Right cardiac atrium (tissue), 5 donors: Measurements from ENCODE around the gene FZD10. TPM values are rescaled to one million over a fixed set of nuclear protein-coding genes. Genes with fewer than 3 reads are reported as not detected.

Experiments
- ATAC-seq, 2 donors: fragments of 200-7000 bp; cut with Tn5 transposase; one replicate each; pipeline versions ENCODE4 v1.8.0 to v1.9.1; 2020; ENCODE audit warnings: moderate library complexity in 2 of 2, mild to moderate bottlenecking in 1 of 2
- DNase-seq, 3 donors: peaks; one replicate each; pipeline ENCODE4 v3.0.0-alpha.2; 2020
- H3K27ac ChIP-seq: one replicate; pipeline ENCODE4 v1.5.1; 2013; ENCODE audit warnings: mild to moderate bottlenecking, low read length, control low read depth, moderate library complexity
- H3K27me3 ChIP-seq: one replicate; pipeline ENCODE4 v1.6.1; 2013; ENCODE audit not compliant: control insufficient read depth, insufficient read depth
- H3K4me1 ChIP-seq: one replicate; pipeline ENCODE4 v1.6.1; 2013; ENCODE audit warnings: low read length; ENCODE audit not compliant: control insufficient read depth, insufficient read depth
- H3K4me3 ChIP-seq: one replicate; pipeline ENCODE4 v1.5.1; 2013; ENCODE audit warnings: low read length, control low read depth
- H3K9me3 ChIP-seq: one replicate; pipeline ENCODE4 v1.6.1; 2013; ENCODE audit warnings: low read length; ENCODE audit not compliant: control insufficient read depth
- WGBS: extraction: QIAGEN DNeasy Blood & Tissue Kit; methylation state at CpG from one replicate; pipeline ENCODE4 v1.1.7; 2013; 5-methylcytosine and 5-hydroxymethylcytosine counted together
- intact Hi-C, 4 donors: fragments of 100-400 bp; cut with DNase I; formaldehyde crosslinking; loops; one replicate each; pipeline versions ENCODE4 v1.11.0 to v1.14.0; 2022 to 2023
- polyA plus RNA-seq: library from polyadenylated mRNA; stranded (reverse); fragments of 200-250 nt; gene quantifications from one replicate; pipeline ENCODE4 v1.2.3, GENCODE V29; 2013
- total RNA-seq, 4 donors: library from RNA; stranded (reverse); fragmentation: NEBNext Ultra II Directional; extraction: Animal tissue kit (Norgen Biotek cat#: 25700); gene quantifications; one replicate each; pipeline ENCODE4 v1.2.1, GENCODE V29; 2021
- donor health status: healthy with polysubstance abuse.
- donor health status: DM: no; HTN: yes; CAD: no.
- donor health status: DM: no; HTN: no; CAD: no.
- donor health status: DM: no; HTN: yes; CAD: no; lungs with severe emphysema.
- donor health status: DM: yes; HTN: yes; CAD: no.

FZD10 gene
- total and polyA plus RNA-seq, 5 donors: 0.06 to 0.28 (median 0.19) TPM; not detected in 1

DNA sequence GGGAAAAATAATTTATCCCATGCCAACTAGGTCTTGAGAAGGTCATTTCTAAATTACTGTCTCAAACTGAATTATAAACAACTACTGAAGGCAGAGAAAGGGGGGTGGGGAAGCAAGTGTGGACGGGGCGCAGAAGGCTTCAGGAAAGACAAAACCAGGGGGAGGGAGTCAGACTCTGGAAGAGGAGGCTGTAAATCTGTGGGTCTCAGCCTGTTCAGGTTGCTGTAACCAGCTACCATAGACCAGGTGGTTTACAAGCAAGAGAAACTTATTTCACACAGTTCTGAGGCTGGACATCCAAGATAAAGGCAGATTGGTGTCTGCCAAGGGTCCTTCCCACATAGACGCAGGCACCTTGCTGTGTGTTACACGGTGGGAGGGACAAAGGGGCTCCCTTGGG, 39.9 kb upstream of the FZD10 start:
- no peak overlapping the region for H3K27ac ChIP-seq
- WGBS: 50% methylated on average over 4 of the region's 4 CpGs

GRCh38 chr12:130124106-130124505, 38.2 kb upstream of the FZD10 start:
- Histone ChIP-seq H3K27me3 (no peaks in the 10 kb centered on the region), H3K27ac (no peak overlapping the region), H3K9me3 (no peaks in the 10 kb centered on the region), H3K4me3 (no peak overlapping the region), H3K4me1 (no peaks in the 10 kb centered on the region)
- intact Hi-C loops: no loop called here
- 89% methylated on average over 4 of the region's 4 CpGs for WGBS
- ATAC-seq (no peak), DNase-seq (no peak)

More for the DNA sequence above, 39.9 kb upstream of the FZD10 start:
- ATAC-seq: no peak
- Histone ChIP-seq H3K4me1 (no peaks in the 10 kb centered on the region), H3K27me3 (no peaks in the 10 kb centered on the region), H3K4me3 (no peak overlapping the region), H3K9me3 (no peaks in the 10 kb centered on the region)
- intact Hi-C loops: no loop called here
- no peak for DNase-seq

DNA sequence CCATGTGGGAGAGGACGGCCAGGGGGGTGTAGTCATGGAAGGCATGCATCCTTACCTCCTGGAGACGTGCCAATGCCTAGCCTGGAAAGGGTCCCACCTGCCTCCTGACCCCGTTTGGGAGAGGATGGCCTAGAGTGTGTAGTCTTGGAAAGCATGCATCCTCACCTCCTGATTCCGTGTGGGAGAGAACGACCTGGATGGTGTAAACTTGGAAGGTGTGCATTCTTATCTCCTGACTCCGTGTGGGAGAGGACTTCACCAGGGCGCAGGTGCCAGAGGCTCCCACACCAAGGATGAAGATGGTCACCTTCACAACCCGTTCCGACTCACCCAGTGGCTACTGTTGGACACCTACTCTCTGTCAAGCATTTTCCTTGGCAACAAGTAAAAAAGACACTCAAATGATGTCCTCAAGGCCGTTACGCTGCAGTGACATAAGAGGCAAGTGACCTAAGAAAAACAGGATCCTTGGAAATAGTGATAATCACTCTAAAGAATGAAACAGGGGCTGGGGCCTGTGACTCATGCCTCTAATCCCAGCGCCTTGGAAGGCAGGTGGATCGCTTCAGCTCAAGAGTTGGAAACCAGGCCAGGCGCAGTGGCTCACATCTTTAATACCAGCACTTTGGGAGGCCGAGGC, 37.5 kb upstream of the FZD10 start:
- no peak for DNase-seq

GRCh38 chr12:130126023-130126432, 36.2 kb upstream of the FZD10 start:
- ATAC-seq: peak; percentile 51 to 71
- intact Hi-C loops: no loop called here
- WGBS: 46% methylated on average over 13 of the region's 13 CpGs

More for the DNA sequence above, 37.5 kb upstream of the FZD10 start:
- Histone ChIP-seq H3K27ac (no peak overlapping the region), H3K27me3 (no peaks in the 10 kb centered on the region), H3K4me1 (no peaks in the 10 kb centered on the region), H3K4me3 (no peak overlapping the region), H3K9me3 (no peaks in the 10 kb centered on the region)
- 80% methylated on average over 15 of the region's 15 CpGs for WGBS
- ATAC-seq: no peak
- intact Hi-C loops: no loop called here

GRCh38 chr12:130127532-130127911, 34.7 kb upstream of the FZD10 start:
- intact Hi-C loops: no loop called here
- DNase-seq (peak in 1 of 3 donors; percentile 37), ATAC-seq (peak; percentile 47 to 51)
- Histone ChIP-seq H3K4me3 (no peak overlapping the region), H3K27ac (no peak overlapping the region), H3K9me3 (no peaks in the 10 kb centered on the region), H3K27me3 (no peaks in the 10 kb centered on the region), H3K4me1 (no peaks in the 10 kb centered on the region)
- WGBS: 47% methylated on average over 3 of the region's 3 CpGs

More at GRCh38 chr12:130126023-130126432, 36.2 kb upstream of the FZD10 start:
- Histone ChIP-seq H3K4me1 (no peaks in the 10 kb centered on the region), H3K27ac (no peak overlapping the region), H3K27me3 (no peaks in the 10 kb centered on the region), H3K9me3 (no peaks in the 10 kb centered on the region), H3K4me3 (no peak overlapping the region)
- peak; percentile 64 to 69 (median 64) for DNase-seq

DNA sequence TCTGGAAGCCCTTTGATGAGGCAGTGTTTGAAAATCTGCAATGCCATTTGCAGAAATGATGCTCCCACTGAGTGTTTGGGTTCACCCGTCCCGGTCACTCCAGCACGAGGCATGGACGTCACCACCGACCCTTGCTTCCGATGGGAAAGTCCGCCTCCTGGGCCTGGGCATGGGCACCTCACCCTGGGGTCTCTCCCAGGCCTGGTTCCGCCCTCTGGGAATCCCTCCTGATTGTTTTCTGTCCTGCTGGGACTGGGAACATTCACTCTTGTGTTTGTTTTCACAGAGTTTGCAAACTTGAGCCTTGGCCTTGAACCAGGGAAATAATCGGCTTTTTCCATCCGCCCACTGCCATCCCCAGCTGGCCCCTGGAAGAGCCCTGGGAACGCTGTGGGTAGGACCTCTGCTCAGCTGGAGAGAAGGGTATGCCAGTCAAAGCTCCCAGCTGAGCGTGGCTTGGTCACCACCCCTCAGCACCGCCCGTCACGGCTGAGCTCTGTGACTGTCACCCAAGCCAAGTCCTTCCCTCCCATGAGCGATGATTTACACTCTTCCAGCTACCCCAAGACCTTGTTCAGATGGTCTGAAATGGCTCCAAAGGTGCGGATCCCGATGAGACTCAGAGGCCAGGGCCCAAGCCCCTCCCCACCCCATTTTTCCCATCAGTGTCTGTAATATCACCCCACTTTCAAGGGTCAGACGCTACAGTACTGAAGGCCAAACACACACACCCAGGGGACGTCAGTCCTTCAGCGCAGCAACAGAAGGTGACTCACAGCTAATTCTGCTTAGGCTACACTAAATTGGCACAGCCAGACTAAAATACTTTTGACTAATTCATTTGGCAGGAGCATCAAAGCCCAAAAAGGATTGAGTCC, 34.1 kb upstream of the FZD10 start:
- Histone ChIP-seq H3K4me3 (no peak overlapping the region), H3K4me1 (no peaks in the 10 kb centered on the region), H3K27ac (peak overlapping the region; percentile 1), H3K9me3 (no peaks in the 10 kb centered on the region), H3K27me3 (no peaks in the 10 kb centered on the region)
- intact Hi-C loops: no loop called here
- peak; percentile 69 to 89 for ATAC-seq
- DNase-seq: peak in 2 of 3 donors; percentile 52 to 62
- WGBS: 61% methylated on average over 21 of the region's 21 CpGs

GRCh38 chr12:130128790-130129735, 33.2 kb upstream of the FZD10 start:
- intact Hi-C loops: no loop called here
- ATAC-seq (peak in 1 of 2 donors; percentile 37), DNase-seq (no peak)
- Histone ChIP-seq H3K9me3 (no peaks in the 10 kb centered on the region), H3K4me3 (no peak overlapping the region), H3K27me3 (no peaks in the 10 kb centered on the region), H3K27ac (no peak overlapping the region), H3K4me1 (no peaks in the 10 kb centered on the region)
- 86% methylated on average over 15 of the region's 15 CpGs for WGBS

GRCh38 chr12:130130346-130130745, 31.9 kb upstream of the FZD10 start:
- Histone ChIP-seq H3K27me3 (no peaks in the 10 kb centered on the region), H3K4me1 (no peaks in the 10 kb centered on the region), H3K4me3 (no peak overlapping the region), H3K27ac (no peak overlapping the region), H3K9me3 (no peaks in the 10 kb centered on the region)
- ATAC-seq (no peak), DNase-seq (no peak)
- WGBS: 62% methylated on average over 6 of the region's 6 CpGs
- intact Hi-C loops: no loop called here

- DNase-seq: no peak
- 71% methylated on average over 14 of the region's 14 CpGs for WGBS
- H3K4me3 ChIP-seq: no peak overlapping the region
- intact Hi-C loops: no loop called here
- no peaks in the 10 kb centered on the region for H3K4me1 ChIP-seq
- no peak overlapping the region for H3K27ac ChIP-seq
- H3K27me3 ChIP-seq: no peaks in the 10 kb centered on the region
- ATAC-seq: no peak
- H3K9me3 ChIP-seq: no peaks in the 10 kb centered on the region
These were observed 31.2 kb upstream of the FZD10 start for GRCh38 chr12:130131025-130131424.

DNA sequence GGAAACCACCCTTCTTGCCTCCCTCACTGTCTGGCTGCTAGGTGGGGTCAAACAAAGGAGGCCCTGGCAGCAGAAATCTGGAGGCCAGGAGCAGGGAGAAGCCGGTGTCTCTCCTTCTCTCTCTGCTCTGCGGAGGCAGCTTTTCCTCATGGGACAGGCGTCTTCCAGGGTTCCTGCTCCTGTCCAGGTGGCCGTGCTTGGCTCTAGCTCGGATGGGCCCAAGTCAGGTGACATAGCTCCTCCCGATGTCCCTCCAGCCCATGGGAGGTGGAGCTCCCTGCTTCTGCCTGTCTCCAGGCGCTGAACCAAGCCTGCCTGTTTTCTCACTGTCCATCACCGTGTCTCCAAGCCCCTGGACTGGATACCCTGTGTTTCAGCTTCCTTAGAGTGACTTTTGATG, 30.5 kb upstream of the FZD10 start:
- Histone ChIP-seq H3K4me3 (no peak overlapping the region), H3K4me1 (no peaks in the 10 kb centered on the region), H3K27ac (no peak overlapping the region), H3K9me3 (no peaks in the 10 kb centered on the region), H3K27me3 (no peaks in the 10 kb centered on the region)
- no peak for ATAC-seq
- DNase-seq: no peak
- intact Hi-C loops: no loop called here
- WGBS: 65% methylated on average over 8 of the region's 8 CpGs
